NCI-H524 (cell line): ENCODE data around the gene MTCH1.

Experiments
- DNase-seq, 2 experiments: peaks; one replicate each; lab custom pipeline; 2025; lab: John Stamatoyannopoulos, UW

Gene MTCH1

GRCh38 chr6:36970892-36971842 is 14.8 kb downstream of the MTCH1 start:
- DNase-seq = peak; percentile 52 to 86

- DNase-seq = no peak
Observed at GRCh38 chr6:36969988-36970891, 15.8 kb downstream of the MTCH1 start.

DNA sequence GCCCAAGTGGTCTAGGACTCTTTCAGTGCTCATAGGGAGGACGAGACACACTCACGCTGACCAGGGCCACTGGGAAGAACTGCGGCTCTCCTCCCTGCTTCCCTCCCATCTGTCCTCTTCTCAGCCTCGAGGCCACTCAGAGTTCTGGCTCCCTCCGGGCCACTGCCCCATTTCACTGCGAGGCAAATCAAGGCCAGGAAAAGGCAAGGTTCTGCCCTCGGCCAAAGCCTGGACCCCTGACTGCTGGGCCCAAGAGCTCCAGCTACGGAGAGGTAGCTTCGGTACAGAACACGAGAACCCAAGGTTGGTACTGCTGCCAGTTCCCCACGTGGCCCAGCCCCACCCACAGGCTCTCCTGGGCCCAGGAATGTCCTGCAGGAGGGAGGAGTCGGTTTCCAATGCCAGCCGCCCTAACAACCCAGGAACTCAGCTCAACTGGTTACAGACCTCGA is 16.7 kb downstream of the MTCH1 start:
- DNase-seq = no peak

DNA sequence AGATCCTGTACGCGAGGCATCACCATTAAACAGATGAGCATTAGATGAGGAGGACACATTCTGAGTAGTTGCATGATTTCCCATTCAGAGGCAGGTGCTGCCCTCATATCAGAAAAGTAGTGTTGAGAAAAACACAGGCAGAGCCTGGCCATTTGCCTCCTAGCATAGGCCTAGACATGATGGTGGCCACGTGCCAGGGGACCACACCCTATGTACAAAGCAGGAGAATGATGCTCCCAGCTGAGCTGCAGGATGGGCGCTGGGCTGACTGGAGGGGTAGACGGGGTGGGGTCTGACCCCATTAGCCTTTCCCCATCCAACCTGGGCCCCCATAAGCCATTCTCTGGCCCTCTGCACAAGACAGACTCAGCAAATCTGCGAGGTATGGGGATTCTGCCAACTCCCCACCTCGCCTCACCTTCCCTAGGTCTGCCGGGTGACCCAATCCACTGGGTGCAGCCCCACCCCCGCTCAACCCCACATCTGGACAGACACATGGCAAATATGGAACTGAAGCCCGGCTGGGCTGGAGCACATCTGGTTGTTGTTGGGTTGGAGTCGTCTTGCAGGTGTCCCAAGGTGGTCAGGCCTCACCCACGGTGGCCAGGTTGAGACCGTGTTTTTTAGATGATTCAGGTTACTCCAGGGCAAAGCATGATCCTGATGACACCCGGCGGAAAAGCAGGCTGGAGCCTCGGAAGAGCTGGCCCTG is 17.6 kb downstream of the MTCH1 start:
- no peak for DNase-seq

GRCh38 chr6:36967757-36968156 is 18.2 kb downstream of the MTCH1 start:
- no peak for DNase-seq

DNA sequence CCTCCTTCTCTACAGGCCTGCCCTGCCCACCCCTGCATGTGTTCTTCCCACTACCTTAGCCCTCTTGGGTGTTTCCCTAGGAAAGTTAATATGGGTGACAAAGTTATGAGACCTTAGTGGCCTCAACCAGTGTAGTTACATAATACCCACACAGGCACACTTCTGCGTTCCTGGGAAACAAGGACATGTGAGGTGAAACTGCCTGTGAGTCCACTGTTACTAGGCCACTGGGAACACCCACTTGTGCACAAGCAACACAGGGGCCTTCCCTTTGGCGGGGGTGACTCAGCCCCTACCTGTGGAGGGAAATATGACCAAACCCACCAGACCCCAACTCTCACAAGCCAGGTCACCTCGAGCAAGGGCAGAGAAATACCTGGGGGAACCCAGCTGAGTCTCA is 18.7 kb downstream of the MTCH1 start:
- DNase-seq = no peak

- DNase-seq = no peak
Observed at GRCh38 chr6:36964908-36965307, 21.1 kb downstream of the MTCH1 start.

DNA sequence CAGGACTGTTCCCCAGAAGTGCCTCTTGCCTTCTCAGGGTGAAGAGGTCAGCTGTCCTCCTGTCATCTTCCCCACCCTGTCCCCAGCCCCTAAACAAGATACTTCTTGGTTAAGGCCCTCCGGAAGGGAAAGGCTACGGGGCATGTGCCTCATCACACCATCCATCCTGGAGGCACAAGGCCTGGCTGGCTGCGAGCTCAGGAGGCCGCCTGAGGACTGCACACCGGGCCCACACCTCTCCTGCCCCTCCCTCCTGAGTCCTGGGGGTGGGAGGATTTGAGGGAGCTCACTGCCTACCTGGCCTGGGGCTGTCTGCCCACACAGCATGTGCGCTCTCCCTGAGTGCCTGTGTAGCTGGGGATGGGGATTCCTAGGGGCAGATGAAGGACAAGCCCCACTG is 21.6 kb downstream of the MTCH1 start:
- no peak for DNase-seq

DNA sequence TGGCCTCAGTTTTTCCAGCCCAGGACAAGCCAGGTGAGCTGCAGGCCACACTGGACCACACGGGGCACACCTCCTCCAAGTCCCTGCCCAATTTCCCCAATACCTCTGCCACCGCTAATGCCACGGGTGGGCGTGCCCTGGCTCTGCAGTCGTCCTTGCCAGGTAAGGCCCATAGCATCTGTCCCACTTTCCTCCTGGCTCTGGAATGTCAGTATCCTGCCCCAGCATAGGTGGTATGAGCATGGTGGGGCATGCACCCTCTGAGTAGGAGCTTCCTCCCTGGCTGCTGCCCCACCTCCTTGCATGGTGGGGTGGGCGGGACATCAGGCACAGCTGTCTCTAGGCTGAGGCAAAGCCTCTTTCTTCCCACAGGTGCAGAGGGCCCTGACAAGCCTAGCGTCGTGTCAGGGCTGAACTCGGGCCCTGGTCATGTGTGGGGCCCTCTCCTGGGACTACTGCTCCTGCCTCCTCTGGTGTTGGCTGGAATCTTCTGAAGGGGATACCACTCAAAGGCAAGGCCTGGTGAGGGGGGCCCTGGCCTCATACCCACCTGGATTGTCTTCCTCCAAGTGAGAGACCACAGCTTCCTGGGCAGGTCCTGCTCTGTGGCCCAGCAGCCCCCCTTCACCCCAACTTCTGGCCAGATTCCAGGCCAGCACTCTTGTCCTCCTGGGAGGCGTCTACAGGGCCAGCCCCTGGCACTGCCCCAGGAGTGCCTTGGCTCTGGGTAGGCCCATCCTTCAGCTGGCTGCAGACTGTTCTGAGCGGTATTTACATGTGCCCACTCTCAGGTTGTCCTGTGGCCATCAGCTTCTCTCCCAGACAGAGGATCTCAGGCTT is 22.3 kb downstream of the MTCH1 start:
- DNase-seq = no peak

- peak in 1 of 2 experiments; percentile 23 for DNase-seq
Observed at GRCh38 chr6:36962874-36963273, 23.1 kb downstream of the MTCH1 start.

DNA sequence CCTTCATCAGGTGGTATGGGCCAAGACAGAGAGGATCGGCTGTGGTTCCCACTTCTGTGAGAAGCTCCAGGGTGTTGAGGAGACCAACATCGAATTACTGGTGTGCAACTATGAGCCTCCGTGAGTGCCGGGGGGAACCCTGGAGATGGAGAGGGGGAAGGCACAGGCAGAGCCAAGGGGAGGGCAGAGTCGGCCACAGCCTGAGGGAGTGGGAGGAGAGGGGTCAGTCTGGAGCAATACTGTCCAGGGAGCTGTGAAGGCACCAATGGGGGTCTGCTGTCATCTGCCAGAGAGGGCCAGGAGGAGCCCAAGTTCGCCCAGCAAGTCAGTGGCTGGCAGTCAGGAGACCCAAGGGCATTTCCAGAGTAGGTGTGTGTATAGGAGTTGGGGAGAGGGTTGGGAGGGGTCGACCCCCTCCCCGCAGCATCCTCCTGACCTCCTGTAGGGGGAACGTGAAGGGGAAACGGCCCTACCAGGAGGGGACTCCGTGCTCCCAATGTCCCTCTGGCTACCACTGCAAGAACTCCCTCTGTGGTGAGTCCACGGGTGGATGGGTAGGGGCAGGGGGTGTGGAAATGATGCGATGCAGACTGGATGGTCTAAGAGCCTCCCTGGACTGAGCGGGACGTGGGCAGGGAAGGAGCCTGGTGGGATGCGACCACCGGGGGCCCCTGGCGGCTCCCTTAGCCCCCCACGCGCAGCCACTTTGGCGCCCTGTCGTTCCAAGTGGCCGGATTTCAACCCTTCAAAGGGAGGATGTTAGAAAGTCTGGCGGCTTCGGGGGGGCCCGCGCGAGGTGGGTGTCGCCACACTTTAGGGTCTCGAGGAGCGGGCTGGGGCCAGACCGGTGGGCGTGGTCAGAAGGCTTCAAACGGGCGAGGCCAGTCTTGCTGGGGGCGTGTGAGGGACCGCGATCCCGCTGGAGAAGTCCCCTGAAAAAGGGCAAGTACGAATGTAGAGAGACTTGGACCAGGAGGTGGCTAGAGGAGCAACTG is 24.3 kb downstream of the MTCH1 start:
- no peak for DNase-seq

GRCh38 chr6:36959555-36960250 is 26.3 kb downstream of the MTCH1 start:
- DNase-seq = no peak

- no peak for DNase-seq
Observed at GRCh38 chr6:36958775-36959554, 27.0 kb downstream of the MTCH1 start.

DNA sequence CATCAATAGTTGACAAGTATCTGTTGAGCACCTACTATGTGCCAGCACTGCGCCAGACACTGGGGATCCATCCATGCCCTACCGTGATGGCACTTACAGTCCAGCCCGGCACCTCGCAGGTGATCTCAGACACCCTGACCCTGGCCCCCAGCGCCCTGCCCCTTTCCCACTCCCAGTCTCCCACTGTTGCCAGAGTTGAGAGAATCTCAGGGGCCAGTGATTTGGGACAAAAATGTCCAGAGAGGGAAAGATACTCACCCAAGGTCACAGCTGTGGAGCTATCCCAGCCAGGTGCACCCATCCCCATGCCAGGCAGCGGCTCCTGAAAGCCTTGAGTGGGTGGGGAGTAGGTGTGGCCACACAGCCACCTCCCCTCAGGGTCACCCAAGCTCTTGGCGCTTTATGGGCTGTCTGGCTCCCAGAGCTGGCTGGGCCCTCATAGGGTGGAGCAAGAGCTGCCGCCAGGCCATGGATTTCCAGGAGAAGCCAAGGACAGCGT is 28.2 kb downstream of the MTCH1 start:
- no peak for DNase-seq

DNA sequence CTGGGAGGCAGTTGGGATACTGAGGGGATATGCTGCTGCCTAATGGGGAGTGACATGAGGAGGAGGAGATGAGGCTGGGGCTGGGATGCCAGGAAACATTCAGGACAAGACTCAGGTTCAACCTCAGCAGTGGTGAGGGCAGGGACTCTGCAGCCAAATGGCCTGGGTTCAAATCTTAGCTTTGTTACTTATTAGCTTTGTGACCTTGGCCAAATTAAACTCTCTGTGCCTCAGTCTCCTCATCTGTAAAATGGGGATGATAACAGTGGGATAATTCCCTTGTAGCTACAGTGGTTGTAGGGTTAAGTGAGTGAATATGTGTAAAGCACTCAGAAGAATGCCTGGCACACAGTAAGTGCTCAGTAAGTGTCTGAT is 29.6 kb downstream of the MTCH1 start:
- DNase-seq = no peak

DNA sequence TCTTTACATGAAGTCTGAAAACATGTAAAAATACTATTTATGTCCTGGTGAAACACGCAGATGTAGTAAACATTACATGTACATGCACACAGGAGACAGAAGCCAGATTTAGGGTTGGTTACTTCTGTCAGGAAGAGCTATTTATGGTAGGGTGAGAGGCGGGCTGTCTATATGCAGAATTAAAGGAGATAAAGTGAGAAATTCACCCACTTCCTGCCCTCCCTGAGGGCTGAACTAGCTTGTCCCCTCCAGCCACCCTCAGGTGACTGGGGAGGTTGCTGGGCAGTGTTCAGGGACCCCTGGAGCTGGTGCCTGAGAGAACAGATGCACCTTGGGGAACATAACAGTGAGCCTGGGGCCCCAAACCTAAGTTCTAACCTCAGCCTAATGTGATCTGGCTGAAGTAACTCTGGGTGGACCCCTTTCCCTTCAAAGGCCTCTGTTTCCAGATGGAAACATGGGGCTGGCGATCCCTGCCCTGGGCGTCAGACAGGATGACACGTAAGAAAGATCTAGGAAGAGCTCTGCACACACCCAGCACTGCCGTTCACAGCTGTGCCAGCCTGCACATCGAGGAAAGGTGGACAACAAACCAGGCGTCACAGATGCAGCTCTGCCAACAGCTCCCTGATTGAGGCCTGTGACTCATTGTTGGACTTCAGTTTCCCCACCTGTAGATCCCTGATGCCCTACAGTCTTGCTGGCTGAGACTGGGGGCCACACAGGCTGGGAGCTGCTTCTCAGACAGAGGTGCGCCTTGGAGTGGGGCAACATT is 30.1 kb downstream of the MTCH1 start:
- no peak for DNase-seq

- no peak for DNase-seq
Observed at GRCh38 chr6:36955136-36955535, 30.9 kb downstream of the MTCH1 start.
